Measurements from ENCODE around the gene SPATA12.

DNA sequence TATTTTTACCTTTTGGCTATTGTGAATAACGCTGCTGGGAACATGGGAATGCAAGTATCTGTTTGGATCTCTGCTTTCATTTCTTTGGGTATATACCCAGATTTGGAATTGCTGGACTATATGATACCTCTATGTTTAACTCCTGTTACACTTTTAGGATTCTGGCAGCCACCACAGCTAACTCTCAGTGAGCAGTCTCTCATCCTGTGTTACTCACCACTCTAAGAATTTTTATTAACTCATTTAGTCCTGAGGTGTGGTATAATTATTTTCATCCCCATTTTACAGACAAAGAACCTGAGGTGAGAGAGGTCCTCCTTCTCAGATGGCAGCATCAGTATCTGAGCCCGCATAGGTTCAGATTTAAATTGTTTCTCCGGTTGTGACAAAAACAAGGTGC, 1.1 kb downstream of the SPATA12 start:
- no peak for TF ChIP-seq CTCF (IDR thresholded peaks at IDR 0.05)
- no peak for TF ChIP-seq POLR2A (IDR thresholded peaks at IDR 0.05)
- no peak for TF ChIP-seq EP300 (IDR thresholded peaks at IDR 0.05)
- no peak for TF ChIP-seq POLR2AphosphoS5 (IDR thresholded peaks at IDR 0.05)

Measured in suprapubic skin (tissue), 4 donors.